Stimulated activated CD4-positive, alpha-beta T cell treated with anti-CD3 and anti-CD28 coated beads, Interleukin-15, amount 100 ng/mL, for 48 hours (primary cell): ENCODE results near the gene TPSG1.
"Not testable (repeated sequence)": the region's sequence is repeated elsewhere in the genome, so short reads cannot be mapped to it uniquely, and the experiment has no call there.

Experiments
- DNase-seq, 2 donors: peaks; one replicate each; pipeline ENCODE4 v3.0.0-alpha.2; 2020; ENCODE audit warnings: low read depth in 2 of 2

Gene TPSG1

GRCh38 chr16:1230471-1231212, 5.6 kb upstream of the TPSG1 start:
- DNase-seq = not testable (repeated sequence)

GRCh38 chr16:1230084-1230470, 5.0 kb upstream of the TPSG1 start, which contains the start of gene TPSB2:
Gene TPSB2 (minus strand): TSS chr16:1230184. CDS start chr16:1229951, 233 bp downstream.
- DNase-seq = not testable (repeated sequence)

GRCh38 chr16:1229476-1229875, 4.4 kb upstream of the TPSG1 start:
- not testable (repeated sequence) for DNase-seq

DNA sequence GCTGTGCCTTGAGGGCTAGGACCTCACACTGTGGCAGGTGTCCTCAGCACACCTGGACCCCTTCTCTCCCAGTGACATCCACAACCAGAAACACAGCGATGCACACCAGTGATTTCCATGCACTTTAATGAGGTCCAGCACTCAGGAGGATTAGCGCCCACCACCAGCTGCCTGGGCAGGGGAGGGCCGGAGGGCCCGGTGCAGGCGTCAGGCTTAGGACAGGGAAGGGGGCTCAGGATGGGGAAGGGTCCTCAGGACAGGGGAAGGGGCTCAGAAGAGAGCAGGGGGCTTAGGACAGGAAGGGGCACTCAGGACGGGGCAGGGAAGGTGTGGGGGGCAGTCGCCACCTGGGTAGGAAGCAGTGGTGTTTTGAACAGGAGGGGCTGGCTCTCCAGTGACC, 3.2 kb upstream of the TPSG1 start:
- DNase-seq = not testable (repeated sequence)

- not testable (repeated sequence) for DNase-seq
Measured at GRCh38 chr16:1226692-1227091, 1.6 kb upstream of the TPSG1 start.

GRCh38 chr16:1225728-1226311, 752 bp upstream of the TPSG1 start:
- not testable (repeated sequence) for DNase-seq

DNA sequence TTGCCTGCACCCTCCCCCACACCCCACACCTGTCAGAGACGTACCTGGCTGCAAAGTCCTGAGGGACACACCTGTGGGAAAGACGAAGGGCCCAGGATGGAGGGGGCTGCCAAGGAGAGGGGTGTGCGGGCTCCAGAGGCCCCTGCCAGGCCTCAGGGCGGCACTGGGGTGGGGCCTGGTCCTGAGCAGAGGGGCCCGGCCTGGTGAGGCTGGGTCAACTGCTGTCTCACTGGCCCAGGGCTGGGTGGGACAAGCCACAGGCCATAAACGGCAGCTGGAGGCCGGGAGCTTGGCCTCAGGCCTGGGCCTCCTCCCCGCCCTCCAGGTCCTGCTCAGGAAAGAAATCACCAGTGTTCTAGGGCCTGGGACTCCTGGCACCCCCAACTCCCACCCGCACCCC, 510 bp downstream of the TPSG1 start:
- DNase-seq = no peak

DNA sequence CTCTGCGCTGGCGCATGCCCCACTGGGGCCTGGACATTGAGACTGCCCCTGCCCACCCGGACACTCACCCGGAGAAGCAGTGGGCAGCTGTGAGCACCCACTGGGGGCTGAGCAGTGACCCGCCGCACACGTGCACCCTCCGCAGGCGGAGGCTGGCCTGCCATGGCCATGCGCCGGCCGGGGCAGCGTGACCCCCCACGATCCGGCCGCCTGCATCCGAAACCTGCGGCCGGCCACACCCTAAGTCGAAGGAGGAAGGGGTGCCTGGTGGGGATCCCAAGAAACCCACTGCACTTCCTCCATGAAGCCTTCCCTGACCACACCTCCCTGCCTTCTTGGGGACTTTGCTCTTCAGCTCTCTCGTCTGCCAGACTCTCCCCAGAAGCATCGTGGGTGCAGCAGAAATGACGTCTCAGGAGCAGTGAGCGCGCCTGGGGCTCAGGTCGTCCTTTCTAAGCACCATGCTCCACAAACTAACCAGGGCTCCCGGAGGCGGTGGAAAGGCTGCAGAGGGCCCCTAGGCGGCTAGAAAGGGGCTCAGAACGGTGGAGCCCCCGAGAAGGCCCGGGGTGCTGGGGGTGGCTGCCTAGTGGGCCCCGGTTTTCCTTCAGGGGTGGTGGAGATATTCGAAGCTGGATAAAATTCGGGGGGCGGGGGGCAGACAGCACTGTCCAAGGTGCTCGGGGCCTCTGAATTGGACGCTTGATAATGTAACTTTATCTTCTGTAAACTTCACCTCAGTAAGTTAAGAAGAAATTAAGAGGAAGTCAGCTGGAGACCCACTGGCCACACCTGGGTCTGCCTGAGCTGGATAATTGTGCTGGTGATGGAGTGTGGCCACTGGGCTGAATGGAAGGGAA, 1.5 kb downstream of the TPSG1 start:
- DNase-seq = no peak

- no peak for DNase-seq
Measured at GRCh38 chr16:1222553-1223354, 2.3 kb downstream of the TPSG1 start.

DNA sequence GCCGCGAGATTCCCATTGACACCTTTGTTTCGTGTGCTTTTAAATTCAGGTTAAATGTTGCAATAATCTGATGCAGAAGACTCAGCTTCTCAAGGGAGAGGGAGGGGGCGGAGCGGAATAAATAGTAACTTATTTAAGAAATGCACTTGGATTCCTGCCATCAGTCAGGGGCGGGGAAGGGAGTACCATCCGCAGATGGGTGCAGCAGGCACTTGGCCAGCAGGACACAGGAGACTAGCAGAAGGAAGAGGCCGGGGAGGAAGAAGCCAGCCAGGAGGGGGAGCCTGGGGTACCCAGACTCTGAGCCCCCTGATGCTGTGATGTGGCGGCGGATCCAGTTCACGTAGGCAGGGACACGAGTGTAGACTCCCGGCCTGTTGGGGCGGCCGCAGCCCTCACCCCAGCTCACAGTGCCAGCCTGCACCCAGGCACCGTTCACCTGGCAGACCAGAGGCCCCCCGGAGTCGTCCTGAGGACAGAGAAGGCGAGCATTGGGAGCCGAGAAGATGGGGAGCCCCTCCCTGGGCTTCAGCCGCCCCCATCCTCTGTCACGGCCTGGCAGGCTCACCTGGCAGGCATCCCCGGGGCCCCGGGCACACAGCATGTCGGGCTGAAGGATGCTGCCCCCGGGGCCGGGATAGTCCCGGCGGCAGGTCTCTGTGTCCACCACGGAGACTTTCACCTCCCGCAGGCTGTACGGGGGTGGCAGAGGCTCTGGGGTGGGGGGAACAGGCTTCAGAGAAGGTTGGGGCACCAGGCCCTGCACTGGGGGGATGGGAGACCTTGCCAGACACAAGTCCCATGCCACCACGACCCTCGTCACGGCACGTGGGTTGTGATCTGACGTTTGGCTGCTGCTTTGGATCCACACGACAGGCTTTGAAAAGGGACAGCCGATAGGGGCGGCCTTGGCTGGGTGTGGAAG, 3.2 kb downstream of the TPSG1 start:
- DNase-seq = no peak

DNA sequence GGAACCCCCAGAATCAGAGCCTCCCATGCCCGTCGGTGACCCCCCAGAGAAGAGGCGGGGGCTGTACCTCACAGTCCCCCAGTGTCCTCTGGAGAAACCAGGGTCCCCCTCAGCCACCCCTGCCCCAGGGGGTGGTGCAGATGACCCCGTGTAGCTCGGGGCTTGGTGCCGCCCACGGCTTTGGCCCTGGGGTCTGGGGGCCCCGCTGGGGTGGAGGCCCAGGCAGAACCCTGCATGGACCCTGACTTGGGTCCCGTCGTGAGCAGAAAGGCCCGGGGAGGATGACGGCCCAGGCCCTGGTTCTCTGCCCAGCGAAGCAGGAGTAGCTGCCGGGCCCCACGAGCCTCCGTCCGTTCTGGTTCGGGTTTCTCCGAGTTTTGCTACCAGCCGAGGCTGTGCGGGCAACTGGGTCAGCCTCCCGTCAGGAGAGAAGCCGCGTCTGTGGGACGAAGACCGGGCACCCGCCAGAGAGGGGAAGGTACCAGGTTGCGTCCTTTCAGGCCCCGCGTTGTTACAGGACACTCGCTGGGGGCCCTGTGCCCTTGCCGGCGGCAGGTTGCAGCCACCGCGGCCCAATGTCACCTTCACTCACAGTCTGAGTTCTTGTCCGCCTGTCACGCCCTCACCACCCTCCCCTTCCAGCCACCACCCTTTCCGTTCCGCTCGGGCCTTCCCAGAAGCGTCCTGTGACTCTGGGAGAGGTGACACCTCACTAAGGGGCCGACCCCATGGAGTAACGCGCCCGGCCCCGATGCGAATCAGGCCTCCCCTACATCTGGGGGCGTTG, 4.0 kb downstream of the TPSG1 start:
- DNase-seq = no peak

- DNase-seq = no peak
Measured at GRCh38 chr16:1220098-1220728, 4.9 kb downstream of the TPSG1 start.

DNA sequence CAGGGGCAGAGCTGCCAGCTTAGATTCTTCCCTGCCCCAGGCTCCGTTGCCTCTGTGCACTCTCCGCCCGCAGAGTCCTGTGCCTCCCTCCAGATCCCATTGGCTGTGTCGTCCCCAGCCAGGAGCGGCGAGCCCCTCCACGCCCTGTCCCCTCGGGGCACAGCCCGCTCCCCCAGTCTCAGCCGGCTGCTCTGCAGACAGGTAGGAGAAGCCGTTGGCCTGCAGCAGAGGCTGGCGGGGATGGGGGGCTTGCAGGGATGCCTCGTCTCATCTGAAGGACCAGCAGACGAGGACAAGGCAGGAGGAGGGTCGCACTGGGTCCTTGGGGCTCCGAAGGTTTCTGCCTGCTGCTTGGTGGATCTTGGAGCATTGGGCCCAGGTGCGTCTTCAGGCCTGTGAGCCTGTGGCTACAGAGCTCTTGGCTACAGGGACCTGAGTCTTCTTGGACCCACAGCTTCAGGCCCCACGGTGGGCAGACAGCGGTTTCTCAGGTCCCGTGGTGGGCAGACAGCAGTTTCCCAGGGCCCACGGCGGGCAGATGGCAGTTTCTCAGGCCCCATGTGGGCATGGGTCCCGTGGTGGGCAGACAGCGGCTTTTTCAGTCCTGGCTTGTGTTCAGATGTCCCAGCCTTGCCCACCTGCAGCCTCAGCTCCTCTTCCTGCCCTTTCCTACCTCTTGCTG, 6.0 kb downstream of the TPSG1 start:
- no peak for DNase-seq

DNA sequence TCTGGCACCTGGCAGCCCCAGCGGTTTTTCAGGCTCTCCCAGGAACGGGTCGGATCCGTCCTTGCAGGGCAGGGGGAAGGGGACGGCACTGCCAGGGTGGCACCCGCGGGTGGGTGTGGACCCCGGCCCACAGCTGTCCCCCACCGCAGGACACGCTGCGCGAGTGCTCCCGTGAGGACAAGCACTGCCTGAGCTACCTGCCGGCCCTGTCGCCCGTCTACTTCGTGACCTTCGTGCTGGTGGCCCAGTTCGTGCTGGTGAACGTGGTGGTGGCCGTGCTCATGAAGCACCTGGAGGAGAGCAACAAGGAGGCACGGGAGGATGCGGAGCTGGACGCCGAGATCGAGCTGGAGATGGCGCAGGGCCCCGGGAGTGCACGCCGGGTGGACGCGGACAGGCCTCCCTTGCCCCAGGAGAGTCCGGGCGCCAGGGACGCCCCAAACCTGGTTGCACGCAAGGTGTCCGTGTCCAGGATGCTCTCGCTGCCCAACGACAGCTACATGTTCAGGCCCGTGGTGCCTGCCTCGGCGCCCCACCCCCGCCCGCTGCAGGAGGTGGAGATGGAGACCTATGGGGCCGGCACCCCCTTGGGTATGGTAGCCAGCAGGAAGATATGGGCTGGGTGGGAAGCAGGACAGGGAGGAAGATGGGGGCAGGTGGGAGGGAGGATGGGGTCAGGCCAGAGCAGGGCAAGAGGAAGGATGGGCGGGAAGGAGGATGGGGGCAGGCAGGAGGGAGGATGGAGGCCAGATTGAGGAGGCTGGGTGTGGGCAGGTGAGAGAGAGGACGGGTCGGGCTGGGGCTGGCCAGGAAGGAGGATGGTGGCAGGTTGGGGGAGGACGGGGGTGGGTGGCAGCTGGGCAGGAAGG, 6.8 kb downstream of the TPSG1 start:
- no peak for DNase-seq

- no peak for DNase-seq
Measured at GRCh38 chr16:1217526-1217925, 7.5 kb downstream of the TPSG1 start.

GRCh38 chr16:1216681-1217400, 8.2 kb downstream of the TPSG1 start:
- no peak for DNase-seq

DNA sequence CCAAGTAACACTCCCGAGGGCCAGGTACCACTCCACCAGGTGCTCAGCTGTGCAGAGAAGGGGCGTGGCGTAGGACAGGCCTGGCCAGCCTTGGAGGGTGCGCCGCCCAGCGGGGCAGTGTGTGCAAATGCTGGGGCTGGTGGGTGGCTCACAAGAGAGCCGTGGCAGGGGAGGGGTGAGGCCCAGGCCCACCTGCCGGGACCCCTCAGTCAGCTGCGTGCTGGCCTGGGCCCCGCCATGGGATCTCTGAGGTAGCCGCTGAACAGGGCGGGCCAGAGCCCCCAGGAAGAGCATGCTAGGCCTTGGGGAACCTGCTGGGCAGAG, 8.8 kb downstream of the TPSG1 start:
- DNase-seq = no peak
